ENCODE data around the gene FAM181B.

- no peak for TF ChIP-seq POLR2A (IDR thresholded peaks at IDR 0.05)
- no peak for TF ChIP-seq CTCF (IDR thresholded peaks at IDR 0.05)
Measured at GRCh38 chr11:82753921-82754320, 20.3 kb upstream of the FAM181B start.

All from right lobe of liver (tissue), 4 donors.